OCI-LY7 (cell line): ENCODE measurements around the gene PARVG. TPM values are rescaled to one million over a fixed set of nuclear protein-coding genes. Genes with fewer than 3 reads are reported as not detected.

Source experiments
- BruUV-seq: library from RNA; stranded (reverse); fragments of 400-500 nt; replicated peaks from 2 replicates; lab custom pipeline; 2021; lab: Mats Ljungman, UMichigan
- CTCF ChIA-PET: fragments of 300-600 bp; sonication (Branson Sonifier 250); formaldehyde crosslinking; loops from one replicate; lab custom pipeline; 2022; ENCODE audit warnings: antibody characterized with exemption; ENCODE audit not compliant: unreplicated experiment; lab: Charles Lee
- POLR2A ChIA-PET: fragments of 300-600 bp; sonication (Branson Sonifier 250); formaldehyde crosslinking; loops from one replicate; lab custom pipeline; 2022; ENCODE audit warnings: antibody characterized with exemption; lab: Charles Lee
- DNase-seq: peaks from one replicate; pipeline ENCODE4 v3.0.0-alpha.2; 2015; ENCODE audit warnings: low spot score
- H2AFZ ChIP-seq: fragments of 200-600 bp; sonication (generic), shearing (Covaris generic); 2 replicates; pipeline ENCODE4 v1.6.1; 2014; ENCODE audit warnings: mild to moderate bottlenecking, antibody characterized with exemption, low read length, moderate library complexity
- H3K27ac ChIP-seq: fragments of 200-600 bp; sonication (generic); 2 replicates; pipeline ENCODE4 v1.5.1; 2014; ENCODE audit warnings: mixed run types, low read depth, mild to moderate bottlenecking, moderate library complexity, low read length, inconsistent platforms; ENCODE audit not compliant: poor library complexity, severe bottlenecking
- H3K36me3 ChIP-seq: fragments of 200-600 bp; sonication (generic); 2 replicates; pipeline ENCODE4 v1.6.1; 2014; ENCODE audit warnings: mild to moderate bottlenecking, antibody characterized with exemption, low read length, moderate library complexity, mixed read lengths; ENCODE audit not compliant: insufficient read depth
- H3K4me1 ChIP-seq: fragments of 200-600 bp; sonication (generic); 2 replicates; pipeline ENCODE4 v1.5.1; 2014; ENCODE audit warnings: mild to moderate bottlenecking, low read length; ENCODE audit not compliant: insufficient read depth, poor library complexity, severe bottlenecking
- H3K4me2 ChIP-seq: fragments of 200-600 bp; sonication (generic); 2 replicates; pipeline ENCODE4 v1.6.1; 2014; ENCODE audit warnings: mild to moderate bottlenecking, low read length
- H3K4me3 ChIP-seq: fragments of 200-600 bp; sonication (generic); 2 replicates; pipeline ENCODE4 v1.5.1; 2014; ENCODE audit warnings: mild to moderate bottlenecking, low read depth, low read length; ENCODE audit not compliant: poor library complexity, severe bottlenecking
- H3K79me2 ChIP-seq: fragments of 200-600 bp; sonication (generic); 2 replicates; pipeline ENCODE4 v1.6.1; 2016; ENCODE audit warnings: low read depth, mild to moderate bottlenecking, low read length, moderate library complexity, mixed read lengths; ENCODE audit not compliant: insufficient read depth
- H3K9me2 ChIP-seq: fragments of 200-600 bp; sonication (generic); 2 replicates; pipeline ENCODE4 v1.6.1; 2016; ENCODE audit warnings: mild to moderate bottlenecking, low read length, mixed read lengths; ENCODE audit not compliant: insufficient read depth
- H3K9me3 ChIP-seq: fragments of 200-600 bp; sonication (generic); 2 replicates; pipeline ENCODE4 v1.6.1; 2014; ENCODE audit warnings: mild to moderate bottlenecking, mixed run types, low read length, mixed read lengths
- H4K20me1 ChIP-seq: fragments of 200-600 bp; sonication (generic); 2 replicates; pipeline ENCODE4 v1.6.1; 2014; ENCODE audit warnings: mild to moderate bottlenecking, antibody characterized with exemption, low read length, moderate library complexity, mixed read lengths; ENCODE audit not compliant: insufficient read depth
- EZH2phosphoT487 ChIP-seq: fragments of 200-600 bp; sonication (generic); IDR thresholded peaks from 2 replicates; pipeline ENCODE4 v1.6.1; 2018; ENCODE audit warnings: low read depth, borderline replicate concordance, mild to moderate bottlenecking, mixed run types, antibody characterized with exemption, low read length, moderate library complexity, mixed read lengths
- intact Hi-C: fragments of 100-400 bp; cut with micrococcal nuclease; formaldehyde crosslinking; loops from one replicate; pipeline ENCODE4 v1.10.0; 2022; ENCODE audit not compliant: unreplicated experiment
- total RNA-seq, 2 experiments: library from RNA; depleted of rRNA in 1 of 2; stranded (reverse); fragments of >200 nt in 1 of 2; shearing (Covaris generic) in 1 of 2; gene quantifications; 2 replicates each; pipeline ENCODE4 v1.2.3, GENCODE V29; 2014 to 2022
- TF ChIP-seq, protein P1 (sequence below): fragments of 200-600 bp; sonication (generic); conservative IDR thresholded peaks from 2 replicates; pipeline ENCODE4 v1.5.1; 2014; ENCODE audit warnings: mild to moderate bottlenecking, antibody characterized with exemption, low read length, moderate library complexity, mixed read lengths

The PARVG gene
- total RNA-seq, 2 experiments from 2014 or later = 0.85 to 7.7 TPM

GRCh38 chr22:44247923-44248892 is 67.5 kb downstream of the PARVG start:
- Histone ChIP-seq H3K4me1 (no peaks in the 10 kb centered on the region), H3K9me2 (no peaks in the 10 kb centered on the region), H3K27ac (no peak overlapping the region), H3K79me2 (no peaks in the 10 kb centered on the region), H2AFZ (no peak overlapping the region), H3K4me3 (no peak overlapping the region), H3K36me3 (no peaks in the 10 kb centered on the region), H4K20me1 (no peaks in the 10 kb centered on the region), H3K4me2 (no peak overlapping the region), H3K9me3 (no peaks in the 10 kb centered on the region)
- no TSS peak for BruUV-seq
- no peak for DNase-seq
- POLR2A ChIA-PET = no interaction called here
- TF ChIP-seq EZH2phosphoT487 = no peak
- TF ChIP-seq, protein P1, sequence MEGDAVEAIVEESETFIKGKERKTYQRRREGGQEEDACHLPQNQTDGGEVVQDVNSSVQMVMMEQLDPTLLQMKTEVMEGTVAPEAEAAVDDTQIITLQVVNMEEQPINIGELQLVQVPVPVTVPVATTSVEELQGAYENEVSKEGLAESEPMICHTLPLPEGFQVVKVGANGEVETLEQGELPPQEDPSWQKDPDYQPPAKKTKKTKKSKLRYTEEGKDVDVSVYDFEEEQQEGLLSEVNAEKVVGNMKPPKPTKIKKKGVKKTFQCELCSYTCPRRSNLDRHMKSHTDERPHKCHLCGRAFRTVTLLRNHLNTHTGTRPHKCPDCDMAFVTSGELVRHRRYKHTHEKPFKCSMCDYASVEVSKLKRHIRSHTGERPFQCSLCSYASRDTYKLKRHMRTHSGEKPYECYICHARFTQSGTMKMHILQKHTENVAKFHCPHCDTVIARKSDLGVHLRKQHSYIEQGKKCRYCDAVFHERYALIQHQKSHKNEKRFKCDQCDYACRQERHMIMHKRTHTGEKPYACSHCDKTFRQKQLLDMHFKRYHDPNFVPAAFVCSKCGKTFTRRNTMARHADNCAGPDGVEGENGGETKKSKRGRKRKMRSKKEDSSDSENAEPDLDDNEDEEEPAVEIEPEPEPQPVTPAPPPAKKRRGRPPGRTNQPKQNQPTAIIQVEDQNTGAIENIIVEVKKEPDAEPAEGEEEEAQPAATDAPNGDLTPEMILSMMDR = no peak
- CTCF ChIA-PET = no interaction called here
- intact Hi-C loops = no loop called here

DNA sequence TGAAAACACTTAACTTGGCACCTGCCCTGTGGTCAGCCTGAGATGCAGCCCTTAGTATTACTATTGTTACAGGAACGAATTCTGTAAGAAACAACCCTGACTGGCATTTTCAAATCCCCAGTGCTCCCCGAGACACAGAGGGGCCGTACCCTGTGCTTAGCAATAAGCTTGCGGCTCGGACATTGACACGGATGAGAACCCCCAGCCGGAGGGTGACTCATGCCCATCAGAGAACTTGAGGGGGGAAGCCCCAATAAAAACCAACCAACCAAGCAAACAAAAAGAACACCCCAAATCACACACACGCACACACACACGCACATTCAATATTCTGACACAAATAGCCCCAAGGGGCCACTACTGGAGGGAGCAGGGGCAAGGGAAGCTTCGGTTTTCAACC is 68.2 kb downstream of the PARVG start:
- TF ChIP-seq, protein P1 = no peak
- no peak for TF ChIP-seq EZH2phosphoT487
- intact Hi-C loops = no loop called here
- no peak overlapping the region for H2AFZ ChIP-seq
- H3K79me2 ChIP-seq = no peaks in the 10 kb centered on the region
- H4K20me1 ChIP-seq = no peaks in the 10 kb centered on the region
- H3K4me1 ChIP-seq = no peaks in the 10 kb centered on the region
- H3K9me3 ChIP-seq = no peaks in the 10 kb centered on the region
- BruUV-seq = no TSS peak
- no peak overlapping the region for H3K4me2 ChIP-seq
- no peaks in the 10 kb centered on the region for H3K9me2 ChIP-seq
- CTCF ChIA-PET = no interaction called here
- H3K36me3 ChIP-seq = no peaks in the 10 kb centered on the region
- H3K27ac ChIP-seq = no peak overlapping the region
- no peak for DNase-seq
- no peak overlapping the region for H3K4me3 ChIP-seq
- POLR2A ChIA-PET = no interaction called here
